ENCODE measurements around the gene ISG20L2.

GRCh38 chr1:156709757-156710489 lies 18.6 kb downstream of the ISG20L2 start:
- TF ChIP-seq CTCF (IDR thresholded peaks at IDR 0.05) (no peak), POLR2A (IDR thresholded peaks at IDR 0.05) (no peak)
